CD4-positive, CD25-positive, alpha-beta regulatory T cell (primary cell): ENCODE data around the gene ACBD3. TPM values are rescaled to one million over a fixed set of nuclear protein-coding genes. Genes with fewer than 3 reads are reported as not detected.

Source experiments
- ATAC-seq, 2 donors: fragments of 150-1000 bp; cut with Tn5 transposase; one replicate each; pipeline ENCODE4 v1.10.0; 2021; ENCODE audit warnings: low read depth in 2 of 2, moderate number of reproducible peaks in 2 of 2, moderate library complexity in 1 of 2
- DNase-seq, 3 donors: peaks; one replicate each; pipeline versions ENCODE4 v3.0.0 to v3.0.0-alpha.2; 2012 to 2022; ENCODE audit warnings: mixed read lengths in 1 of 3
- H3K27ac ChIP-seq: one replicate; pipeline ENCODE4 v1.7.0; 2013; ENCODE audit warnings: mild to moderate bottlenecking, low read length; ENCODE audit not compliant: insufficient read depth, poor library complexity, severe bottlenecking
- H3K27me3 ChIP-seq: one replicate; pipeline ENCODE4 v1.7.0; 2013; ENCODE audit warnings: low read length; ENCODE audit not compliant: control insufficient read depth, insufficient read depth
- H3K36me3 ChIP-seq: one replicate; pipeline ENCODE4 v1.7.0; 2013; ENCODE audit warnings: mild to moderate bottlenecking, low read length, moderate library complexity; ENCODE audit not compliant: control insufficient read depth, insufficient read depth
- H3K4me1 ChIP-seq: 2 replicates; pipeline ENCODE4 v1.7.0; 2013; ENCODE audit warnings: mild to moderate bottlenecking, low read length; ENCODE audit not compliant: insufficient read depth, control insufficient read depth, poor library complexity, severe bottlenecking
- H3K4me3 ChIP-seq: one replicate; pipeline ENCODE4 v1.7.0; 2013; ENCODE audit warnings: low read depth, mild to moderate bottlenecking, low read length, moderate library complexity
- H3K9me3 ChIP-seq, 2 experiments: 1 replicate in 1 of 2; 2 replicates in 1 of 2; pipeline ENCODE4 v1.7.0; 2013; ENCODE audit warnings: low read length in 2 of 2, mild to moderate bottlenecking in 1 of 2, moderate library complexity in 1 of 2; ENCODE audit not compliant: control insufficient read depth in 2 of 2
- H3K27ac Mint-ChIP-seq, 3 donors: one replicate each; pipeline ENCODE4 v1.8.0; 2020 to 2022; ENCODE audit warnings: mild to moderate bottlenecking in 3 of 3, mixed read lengths in 3 of 3, moderate library complexity in 2 of 3
- H3K27me3 Mint-ChIP-seq: one replicate; pipeline ENCODE4 v1.8.0; 2022; ENCODE audit warnings: mild to moderate bottlenecking, mixed read lengths
- H3K36me3 Mint-ChIP-seq: one replicate; pipeline ENCODE4 v1.8.0; 2020; ENCODE audit warnings: mixed read lengths
- H3K4me1 Mint-ChIP-seq, 4 donors: one replicate each; pipeline ENCODE4 v1.8.0; 2020 to 2022; ENCODE audit warnings: mixed read lengths in 4 of 4, mild to moderate bottlenecking in 1 of 4
- H3K4me3 Mint-ChIP-seq, 4 donors: one replicate each; pipeline ENCODE4 v1.8.0; 2020 to 2022; ENCODE audit warnings: mild to moderate bottlenecking in 4 of 4, mixed read lengths in 4 of 4, moderate library complexity in 3 of 4
- H3K9me3 Mint-ChIP-seq, 7 donors: one replicate each; pipeline ENCODE4 v1.8.0; 2020 to 2022; ENCODE audit warnings: mixed read lengths in 7 of 7, mild to moderate bottlenecking in 3 of 7, moderate library complexity in 2 of 7
- polyA plus RNA-seq, 4 donors: library from polyadenylated mRNA; unstranded; fragments of 300-500 nt; fragmentation: Illumina TruSeq; gene quantifications; one replicate each; pipeline ENCODE4 v1.2.3, GENCODE V29; 2021
- total RNA-seq: library from RNA; stranded (reverse); gene quantifications from one replicate; pipeline ENCODE4 v1.2.3, GENCODE V29; 2022

ACBD3 gene
- total RNA-seq: 29.6 TPM
- polyA plus RNA-seq: 10 to 100 TPM; 14.7 to 21.9 (median 19.9) TPM

DNA sequence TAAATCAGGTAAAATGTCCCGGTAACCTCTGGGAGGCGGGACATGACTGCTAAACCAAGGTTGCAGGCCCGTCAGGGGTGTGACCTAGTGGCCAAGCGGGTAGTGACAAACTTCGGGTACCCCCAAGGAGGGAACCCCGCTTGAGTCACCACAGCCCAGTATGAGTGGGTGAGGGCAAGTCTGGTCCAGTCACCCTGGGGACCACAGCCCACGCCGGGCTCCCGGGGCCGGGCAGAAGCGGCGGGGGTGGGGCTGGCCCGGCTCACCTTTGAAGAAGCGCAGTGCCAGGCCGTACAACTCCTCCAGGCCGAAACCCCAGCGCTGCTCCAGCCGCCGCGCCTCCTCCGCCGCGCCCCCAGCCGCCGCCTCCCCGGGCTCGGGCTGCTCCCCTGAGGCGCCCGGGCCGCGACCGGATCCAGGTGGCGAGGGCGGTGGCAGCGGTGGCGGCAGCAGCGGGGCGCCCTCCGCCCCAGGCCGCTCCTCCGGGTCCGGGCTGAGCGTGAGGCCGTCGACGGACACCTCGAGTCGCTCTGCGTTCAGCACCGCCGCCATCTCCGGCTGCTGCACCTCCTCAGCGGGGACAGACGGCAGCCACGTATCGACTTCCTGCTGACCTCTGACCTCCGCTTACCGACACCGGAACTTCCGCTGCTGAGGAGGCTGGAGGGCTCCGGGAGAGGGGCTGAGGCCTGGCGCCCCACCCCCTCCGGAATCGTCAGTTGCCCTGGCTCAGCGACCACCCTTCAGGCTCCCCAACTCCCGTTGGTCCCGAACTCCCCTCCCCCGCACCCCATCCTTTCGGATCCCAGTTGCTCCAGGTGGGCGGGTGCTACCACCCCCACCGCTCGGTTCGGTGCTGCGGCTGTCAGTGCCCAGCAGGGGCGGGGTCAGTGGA, at the start of gene ACBD3:
ACBD3 (minus strand) TSS at position 618 of the 895 bp plus-strand sequence; CDS start at position 552, 66 bp downstream.
- H3K36me3 Mint-ChIP-seq: peaks cover 7% of the 10 kb centered on the region
- Histone ChIP-seq H3K4me3 (peak within 1 kb of the TSS; percentile 93), H3K4me1 (peaks cover 42% of the 10 kb centered on the region), H3K9me3 (no peaks in the 10 kb centered on the region), H3K27me3 (no peaks in the 10 kb centered on the region), H3K27ac (peak within 1 kb of the TSS; percentile 84), H3K36me3 (no peaks in the 10 kb centered on the region)
- peak; percentile 97 to 99 for ATAC-seq
- no peaks in the 10 kb centered on the region for H3K9me3 Mint-ChIP-seq
- H3K27me3 Mint-ChIP-seq: no peaks in the 10 kb centered on the region
- peak; percentile 80 to 92 (median 85) for DNase-seq
- peak within 1 kb of the TSS; percentile 95 to 97 (median 96) for H3K27ac Mint-ChIP-seq
- peak within 1 kb of the TSS; percentile 92 to 99 (median 94) for H3K4me3 Mint-ChIP-seq
- peaks cover 26 to 46% (median 33%) of the 10 kb centered on the region in 4 donors for H3K4me1 Mint-ChIP-seq

DNA sequence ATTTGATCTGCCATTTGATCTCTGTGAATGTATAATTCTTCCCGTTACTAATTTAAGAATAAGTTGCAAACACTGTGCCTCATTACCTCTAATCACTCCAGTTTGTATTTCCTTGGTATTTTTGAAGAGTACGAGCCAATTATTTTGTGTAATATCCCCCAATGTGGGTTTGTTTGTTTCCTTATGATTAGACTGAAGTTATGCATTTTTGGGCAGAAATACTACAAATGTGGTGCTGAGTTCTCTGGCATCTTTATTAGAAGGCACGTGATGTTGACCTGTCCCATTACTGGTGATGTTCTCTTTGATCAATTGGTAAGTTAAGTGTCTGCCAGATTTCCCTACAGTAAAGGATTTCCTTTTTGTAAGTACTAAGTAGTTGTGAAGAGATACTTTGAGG, 47.3 kb upstream of the ACBD3 start:
- H3K27ac Mint-ChIP-seq: no peak overlapping the region
- no peak for ATAC-seq

DNA sequence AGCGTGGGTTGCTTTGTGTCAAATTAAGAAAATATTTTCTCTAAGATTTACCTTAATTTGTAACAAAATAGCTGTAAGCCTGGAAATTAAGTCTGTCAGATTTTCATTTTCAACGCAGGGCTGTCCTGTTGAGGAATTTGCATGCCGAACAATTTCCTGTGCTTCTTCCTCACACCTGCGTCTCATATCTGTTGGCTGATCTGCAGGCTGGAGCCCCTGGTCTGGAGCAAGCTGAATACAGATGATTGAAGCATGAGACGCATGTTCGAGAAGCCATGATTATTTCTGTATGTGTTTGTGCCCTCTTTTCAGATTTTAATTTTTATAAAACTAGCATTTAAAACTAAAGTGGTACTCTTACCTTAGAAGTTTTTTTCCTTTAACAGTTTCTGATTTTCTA, 46.8 kb upstream of the ACBD3 start:
- no peak overlapping the region for H3K4me3 Mint-ChIP-seq
- no peaks in the 10 kb centered on the region for H3K4me1 Mint-ChIP-seq
- ATAC-seq (no peak), DNase-seq (no peak)
- Histone ChIP-seq H3K27me3 (no peaks in the 10 kb centered on the region), H3K4me1 (no peaks in the 10 kb centered on the region), H3K27ac (no peak overlapping the region), H3K36me3 (peaks cover 24% of the 10 kb centered on the region), H3K4me3 (no peak overlapping the region), H3K9me3 (no peaks in the 10 kb centered on the region)
- peaks cover 14% of the 10 kb centered on the region for H3K36me3 Mint-ChIP-seq
- no peaks in the 10 kb centered on the region for H3K27me3 Mint-ChIP-seq
- H3K27ac Mint-ChIP-seq: no peak overlapping the region
- no peaks in the 10 kb centered on the region for H3K9me3 Mint-ChIP-seq

More for the DNA sequence above, 47.3 kb upstream of the ACBD3 start:
- H3K4me3 Mint-ChIP-seq: no peak overlapping the region
- Histone ChIP-seq H3K36me3 (peaks cover 25% of the 10 kb centered on the region), H3K27me3 (no peaks in the 10 kb centered on the region), H3K27ac (no peak overlapping the region), H3K4me3 (no peak overlapping the region), H3K4me1 (no peaks in the 10 kb centered on the region), H3K9me3 (no peaks in the 10 kb centered on the region)
- no peaks in the 10 kb centered on the region for H3K27me3 Mint-ChIP-seq
- DNase-seq: no peak
- peaks cover 0 to 2% (median 0%) of the 10 kb centered on the region in 4 donors for H3K4me1 Mint-ChIP-seq
- H3K36me3 Mint-ChIP-seq: peaks cover 18% of the 10 kb centered on the region
- H3K9me3 Mint-ChIP-seq: no peaks in the 10 kb centered on the region

GRCh38 chr1:226226601-226227000, 40.1 kb upstream of the ACBD3 start:
- Histone ChIP-seq H3K9me3 (no peaks in the 10 kb centered on the region), H3K4me1 (peaks cover 12% of the 10 kb centered on the region), H3K36me3 (peaks cover 3% of the 10 kb centered on the region), H3K27me3 (peaks cover 6% of the 10 kb centered on the region), H3K27ac (no peak overlapping the region), H3K4me3 (no peak overlapping the region)
- Mint-ChIP-seq H3K4me3 (no peak overlapping the region), H3K4me1 (peaks cover 0 to 10% (median 0%) of the 10 kb centered on the region in 4 donors), H3K27ac (no peak overlapping the region), H3K27me3 (peaks cover 32% of the 10 kb centered on the region), H3K36me3 (peaks cover 4% of the 10 kb centered on the region), H3K9me3 (no peaks in the 10 kb centered on the region)
- ATAC-seq (no peak), DNase-seq (no peak)

DNA sequence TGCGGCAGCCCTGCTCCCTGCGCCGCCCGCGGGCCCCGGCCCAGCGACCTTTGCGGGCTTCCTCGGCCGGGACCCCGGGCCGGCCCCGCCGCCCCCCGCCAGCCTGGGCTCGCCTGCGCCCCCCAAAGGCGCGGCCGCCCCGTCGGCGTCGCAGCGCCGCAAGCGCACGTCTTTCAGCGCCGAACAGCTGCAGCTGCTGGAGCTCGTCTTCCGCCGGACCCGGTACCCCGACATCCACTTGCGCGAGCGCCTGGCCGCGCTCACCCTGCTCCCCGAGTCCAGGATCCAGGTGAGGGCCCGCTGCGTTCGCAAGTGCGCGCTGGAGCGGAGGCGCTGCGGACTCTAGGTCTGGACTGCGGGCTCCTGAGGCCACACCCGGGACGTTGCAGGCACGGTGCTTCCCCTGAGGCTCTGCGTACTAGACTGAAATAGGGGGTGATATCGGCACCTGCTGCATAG, 37.3 kb upstream of the ACBD3 start:
- Mint-ChIP-seq H3K27ac (no peak overlapping the region), H3K9me3 (no peaks in the 10 kb centered on the region), H3K27me3 (peaks cover 48% of the 10 kb centered on the region), H3K36me3 (no peaks in the 10 kb centered on the region), H3K4me3 (peak overlapping the region; percentile 54 to 91 (median 74)), H3K4me1 (peaks cover 0 to 10% (median 0%) of the 10 kb centered on the region in 4 donors)
- Histone ChIP-seq H3K4me3 (no peak overlapping the region), H3K27me3 (peaks cover 10% of the 10 kb centered on the region), H3K4me1 (peaks cover 12% of the 10 kb centered on the region), H3K36me3 (no peaks in the 10 kb centered on the region), H3K27ac (no peak overlapping the region), H3K9me3 (no peaks in the 10 kb centered on the region)
- ATAC-seq: peak in 1 of 2 donors; percentile 31
- DNase-seq: peak in 2 of 3 donors; percentile 13 to 60

DNA sequence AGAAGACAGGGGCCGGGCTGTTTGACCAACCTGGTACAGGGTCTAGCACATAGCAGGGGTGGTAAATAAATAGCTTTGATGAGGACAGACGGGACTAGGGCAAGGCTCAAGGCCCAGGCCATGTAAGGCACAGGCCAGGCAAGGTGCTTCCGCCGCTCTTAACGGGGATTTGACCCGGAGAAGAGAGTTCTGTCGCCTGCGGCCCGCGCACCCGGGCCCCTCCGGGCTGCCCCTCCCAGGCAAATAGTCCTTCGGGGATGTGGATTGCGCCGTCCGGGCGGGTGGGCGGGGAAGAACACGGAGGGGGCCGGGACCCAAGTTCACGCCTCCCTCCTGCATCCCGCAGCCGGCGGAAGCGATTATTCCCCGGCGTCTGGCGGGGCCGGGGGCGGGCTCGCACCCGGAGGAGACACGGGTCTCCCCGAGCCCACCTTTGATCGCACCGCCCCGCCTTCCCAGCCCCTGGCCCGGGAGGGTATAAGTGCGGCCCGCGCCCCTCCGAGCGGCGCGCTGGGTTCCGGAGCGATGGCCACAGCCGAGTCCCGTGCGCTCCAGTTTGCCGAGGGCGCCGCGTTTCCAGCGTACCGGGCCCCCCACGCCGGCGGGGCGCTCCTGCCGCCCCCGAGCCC, 36.7 kb upstream of the ACBD3 start, which contains the start of gene MIXL1:
MIXL1 (plus strand) TSS at position 508 of the 629 bp plus-strand sequence; CDS start at position 526, 18 bp downstream.
- H3K36me3 ChIP-seq: no peaks in the 10 kb centered on the region
- peaks cover 0 to 10% (median 0%) of the 10 kb centered on the region in 4 donors for H3K4me1 Mint-ChIP-seq
- H3K9me3 ChIP-seq: no peaks in the 10 kb centered on the region
- H3K4me1 ChIP-seq: peaks cover 12% of the 10 kb centered on the region
- ATAC-seq (peak in 1 of 2 donors; percentile 34), DNase-seq (no peak)
- no peak within 1 kb of the TSS for H3K4me3 ChIP-seq
- H3K9me3 Mint-ChIP-seq: no peaks in the 10 kb centered on the region
- H3K27ac Mint-ChIP-seq: no peak within 1 kb of the TSS
- peaks cover 48% of the 10 kb centered on the region for H3K27me3 Mint-ChIP-seq
- H3K36me3 Mint-ChIP-seq: no peaks in the 10 kb centered on the region
- H3K4me3 Mint-ChIP-seq: peak within 1 kb of the TSS; percentile 54 to 91 (median 74)
- H3K27ac ChIP-seq: no peak within 1 kb of the TSS
- peaks cover 10% of the 10 kb centered on the region for H3K27me3 ChIP-seq

- peaks cover 12% of the 10 kb centered on the region for H3K4me1 ChIP-seq
- no peak for ATAC-seq
- no peaks in the 10 kb centered on the region for H3K9me3 Mint-ChIP-seq
- H3K4me3 Mint-ChIP-seq: peak overlapping the region; percentile 9 to 62 (median 22)
- peaks cover 49% of the 10 kb centered on the region for H3K27me3 Mint-ChIP-seq
- H3K27ac Mint-ChIP-seq: no peak overlapping the region
- DNase-seq: no peak
- peaks cover 10% of the 10 kb centered on the region for H3K27me3 ChIP-seq
- H3K4me3 ChIP-seq: no peak overlapping the region
- H3K9me3 ChIP-seq: no peaks in the 10 kb centered on the region
- peaks cover 0 to 10% (median 0%) of the 10 kb centered on the region in 4 donors for H3K4me1 Mint-ChIP-seq
- no peaks in the 10 kb centered on the region for H3K36me3 ChIP-seq
- H3K36me3 Mint-ChIP-seq: no peaks in the 10 kb centered on the region
- no peak overlapping the region for H3K27ac ChIP-seq
These were observed 36.1 kb upstream of the ACBD3 start for GRCh38 chr1:226222686-226223085.
